Prostate gland (tissue), 2 donors: ENCODE measurements around the gene ANXA4. TPM values are rescaled to one million over a fixed set of nuclear protein-coding genes. Genes with fewer than 3 reads are reported as not detected.

Experiments
- DNase-seq: peaks from one replicate; pipeline ENCODE4 v3.0.0-alpha.2; 2019; ENCODE audit warnings: low spot score
- H3K27ac ChIP-seq, 2 donors: fragments of 200-600 bp; sonication (generic); 2 replicates each; pipeline ENCODE4 v1.5.1; 2017 to 2019
- H3K27me3 ChIP-seq: fragments of 200-600 bp; sonication (generic); replicated peaks from 2 replicates; pipeline ENCODE4 v1.5.1; 2019; ENCODE audit not compliant: insufficient read depth
- H3K36me3 ChIP-seq, 2 donors: fragments of 200-600 bp; sonication (generic); 1 replicate in 1 of 2; 2 replicates in 1 of 2; pipeline versions ENCODE4 v1.5.1 to v1.8.1; 2017 to 2019
- H3K4me1 ChIP-seq: fragments of 200-600 bp; sonication (generic); replicated peaks from 2 replicates; pipeline ENCODE4 v1.5.1; 2019
- H3K4me3 ChIP-seq, 2 donors: fragments of 200-600 bp; sonication (generic); 2 replicates each; pipeline ENCODE4 v1.5.1; 2017 to 2019
- H3K9me3 ChIP-seq: fragments of 200-600 bp; sonication (generic); 2 replicates; pipeline ENCODE4 v1.5.1; 2017
- POLR2A ChIP-seq: fragments of 450-650 bp; IDR thresholded peaks from one replicate; pipeline ENCODE4 v1.6.1; 2016; ENCODE audit warnings: antibody characterized with exemption, mild to moderate bottlenecking
- POLR2AphosphoS5 ChIP-seq: sonication (generic); formaldehyde crosslinking; IDR thresholded peaks from one replicate; pipeline ENCODE4 v1.6.1; 2017; ENCODE audit warnings: antibody characterized with exemption
- WGBS: methylation state at CpG from one replicate; pipeline ENCODE4 v1.1.5; 2018; 5-methylcytosine and 5-hydroxymethylcytosine counted together
- intact Hi-C: fragments of 100-400 bp; cut with DNase I; formaldehyde crosslinking; loops from one replicate; pipeline ENCODE4 v1.14.2; 2022
- total RNA-seq, 2 donors: library from RNA; depleted of rRNA; stranded (reverse); fragments of >200 nt; gene quantifications; one replicate each; pipeline ENCODE4 v1.1.0, GENCODE V29; 2016
- TF ChIP-seq, protein P1 (sequence below), 4 experiments: fragments of 200-600 bp in 2 of 4; fragments of 450-650 bp in 2 of 4; sonication (generic) in 2 of 4; IDR thresholded peaks; 1 replicate in 3 of 4; 2 replicates in 1 of 4; pipeline ENCODE4 v1.5.1; 2016 to 2019; ENCODE audit warnings: antibody characterized with exemption in 4 of 4, mild to moderate bottlenecking in 2 of 4, moderate library complexity in 2 of 4

The ANXA4 gene
- total RNA-seq, 2 donors from 2014 or later: 37.7 to 40.1 TPM

DNA sequence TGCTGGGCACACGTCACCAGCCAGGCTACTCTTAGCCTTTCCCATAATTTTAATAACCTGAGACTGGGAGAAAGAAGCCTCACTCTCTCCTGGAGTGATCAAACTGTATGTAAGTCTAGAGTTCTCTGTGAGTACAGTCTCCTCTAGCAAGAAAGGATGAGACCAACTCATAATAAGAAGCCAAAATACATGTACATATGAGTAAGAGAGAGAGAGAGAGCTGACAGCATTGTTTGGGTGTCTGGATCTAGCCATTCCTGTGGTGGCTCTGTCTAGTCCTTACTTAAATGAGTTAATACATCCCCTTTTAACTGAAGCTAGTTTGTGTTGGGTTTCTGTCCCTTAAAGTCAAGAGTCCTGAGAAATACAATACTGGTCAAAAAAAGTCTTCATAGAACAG lies 26.0 kb upstream of the ANXA4 start:
- no peaks in the 10 kb centered on the region for H3K27me3 ChIP-seq
- no peak overlapping the region for H3K27ac ChIP-seq
- H3K4me3 ChIP-seq: no peak overlapping the region
- 78% methylated on average over 1 of the region's 1 CpG for WGBS
- intact Hi-C loops: loop anchor here (10.0 kb wide), 2 partner anchors 701 to 771 kb away; partner anchors contain the start of gene ANTXR1
- H3K4me1 ChIP-seq: no peaks in the 10 kb centered on the region
- H3K9me3 ChIP-seq: no peaks in the 10 kb centered on the region
- DNase-seq: no peak
- H3K36me3 ChIP-seq: no peaks in the 10 kb centered on the region
- TF ChIP-seq POLR2AphosphoS5 (no peak), POLR2A (no peak)
- TF ChIP-seq, protein P1, sequence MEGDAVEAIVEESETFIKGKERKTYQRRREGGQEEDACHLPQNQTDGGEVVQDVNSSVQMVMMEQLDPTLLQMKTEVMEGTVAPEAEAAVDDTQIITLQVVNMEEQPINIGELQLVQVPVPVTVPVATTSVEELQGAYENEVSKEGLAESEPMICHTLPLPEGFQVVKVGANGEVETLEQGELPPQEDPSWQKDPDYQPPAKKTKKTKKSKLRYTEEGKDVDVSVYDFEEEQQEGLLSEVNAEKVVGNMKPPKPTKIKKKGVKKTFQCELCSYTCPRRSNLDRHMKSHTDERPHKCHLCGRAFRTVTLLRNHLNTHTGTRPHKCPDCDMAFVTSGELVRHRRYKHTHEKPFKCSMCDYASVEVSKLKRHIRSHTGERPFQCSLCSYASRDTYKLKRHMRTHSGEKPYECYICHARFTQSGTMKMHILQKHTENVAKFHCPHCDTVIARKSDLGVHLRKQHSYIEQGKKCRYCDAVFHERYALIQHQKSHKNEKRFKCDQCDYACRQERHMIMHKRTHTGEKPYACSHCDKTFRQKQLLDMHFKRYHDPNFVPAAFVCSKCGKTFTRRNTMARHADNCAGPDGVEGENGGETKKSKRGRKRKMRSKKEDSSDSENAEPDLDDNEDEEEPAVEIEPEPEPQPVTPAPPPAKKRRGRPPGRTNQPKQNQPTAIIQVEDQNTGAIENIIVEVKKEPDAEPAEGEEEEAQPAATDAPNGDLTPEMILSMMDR (IDR thresholded peaks at IDR 0.05): no peak

DNA sequence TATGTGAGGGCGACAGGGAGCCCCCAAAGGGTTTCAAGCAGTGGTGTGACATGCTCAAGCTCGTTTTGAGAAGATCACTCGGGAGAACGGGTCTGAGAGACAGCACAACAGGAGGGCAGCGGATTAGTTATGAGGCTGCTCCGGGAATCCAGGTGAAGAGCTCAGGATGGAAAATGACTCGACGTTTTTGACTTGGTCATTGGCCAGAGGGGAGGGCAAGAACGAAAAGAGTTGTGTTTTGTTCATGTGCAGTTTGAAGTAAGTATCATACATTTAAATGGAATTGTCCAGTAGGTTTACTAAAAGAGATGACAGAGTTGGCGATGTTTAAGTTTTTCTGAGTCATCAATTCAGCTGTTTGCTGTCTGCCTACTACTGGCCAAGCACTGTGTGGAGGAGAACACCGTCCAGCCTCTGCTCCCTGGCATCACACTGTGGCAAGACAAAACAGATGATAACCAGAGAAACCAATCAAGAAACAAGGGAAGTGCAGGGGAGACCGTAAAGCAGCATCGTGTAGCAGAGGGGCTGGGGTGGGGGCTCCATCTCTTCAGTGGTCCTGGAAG lies 25.3 kb upstream of the ANXA4 start:
- Histone ChIP-seq H3K27ac (no peak overlapping the region), H3K36me3 (no peaks in the 10 kb centered on the region), H3K4me1 (no peaks in the 10 kb centered on the region), H3K27me3 (no peaks in the 10 kb centered on the region), H3K9me3 (no peaks in the 10 kb centered on the region), H3K4me3 (no peak overlapping the region)
- WGBS: 58% methylated on average over 13 of the region's 13 CpGs
- no peak for DNase-seq
- no peak for TF ChIP-seq POLR2A
- TF ChIP-seq, protein P1 (IDR thresholded peaks at IDR 0.05): no peak
- no peak for TF ChIP-seq POLR2AphosphoS5
- intact Hi-C loops: loop anchor here (10.0 kb wide), 2 partner anchors 702 to 772 kb away; partner anchors contain the start of gene ANTXR1

DNA sequence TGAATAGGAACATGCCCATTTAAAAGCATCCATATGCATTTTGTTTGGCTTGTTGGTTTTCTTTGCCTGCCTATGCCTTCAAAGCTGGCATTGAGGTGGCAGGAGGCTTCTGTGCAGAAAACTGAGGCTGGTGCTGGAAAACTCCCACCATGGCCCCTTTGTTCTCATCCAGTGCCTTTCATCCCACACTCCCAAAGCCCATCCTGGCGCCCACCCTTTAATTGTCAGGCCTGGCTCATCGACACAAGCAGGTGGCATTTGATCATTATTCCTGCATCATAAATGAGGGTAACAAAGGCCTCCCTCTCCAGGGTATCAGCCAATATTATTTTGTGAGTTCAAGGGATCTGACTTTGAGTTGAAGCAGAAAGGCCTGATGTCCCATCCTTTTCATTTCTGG lies 24.7 kb upstream of the ANXA4 start:
- Histone ChIP-seq H3K4me3 (no peak overlapping the region), H3K36me3 (no peaks in the 10 kb centered on the region), H3K9me3 (no peaks in the 10 kb centered on the region), H3K27me3 (no peaks in the 10 kb centered on the region), H3K27ac (no peak overlapping the region), H3K4me1 (no peaks in the 10 kb centered on the region)
- TF ChIP-seq, protein P1 (IDR thresholded peaks at IDR 0.05): no peak
- TF ChIP-seq POLR2AphosphoS5 (no peak), POLR2A (no peak)
- 97% methylated on average over 2 of the region's 2 CpGs for WGBS
- intact Hi-C loops: loop anchor here (10.0 kb wide), 2 partner anchors 702 to 772 kb away; partner anchors contain the start of gene ANTXR1
- DNase-seq: no peak

DNA sequence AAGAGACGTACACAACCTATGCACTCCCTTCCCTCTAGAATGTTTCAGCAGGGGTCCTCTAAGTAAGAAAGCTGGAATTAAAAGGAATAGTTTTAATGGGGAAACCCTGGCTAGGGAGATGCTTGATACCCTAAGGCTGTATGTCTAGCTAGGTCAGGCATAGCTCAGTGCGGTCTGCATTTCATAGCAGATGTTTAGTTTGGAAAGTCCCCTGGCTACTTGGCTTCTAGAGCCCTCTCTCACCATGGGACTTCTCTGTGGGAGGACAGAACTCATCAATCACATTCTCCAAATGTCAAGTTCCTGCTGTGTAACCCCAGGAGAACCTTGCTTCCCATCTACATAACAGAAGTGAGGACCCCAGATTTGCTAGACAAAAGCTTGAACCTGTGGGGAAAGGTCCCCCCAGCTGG lies 24.1 kb upstream of the ANXA4 start:
- Histone ChIP-seq H3K36me3 (no peaks in the 10 kb centered on the region), H3K4me3 (no peak overlapping the region), H3K9me3 (no peaks in the 10 kb centered on the region), H3K27ac (no peak overlapping the region), H3K4me1 (no peaks in the 10 kb centered on the region), H3K27me3 (no peaks in the 10 kb centered on the region)
- intact Hi-C loops: loop anchor here (10.0 kb wide), 2 partner anchors 703 to 773 kb away; partner anchors contain the start of gene ANTXR1
- DNase-seq: no peak
- 45% methylated on average over 2 of the region's 2 CpGs for WGBS
- TF ChIP-seq POLR2A: no peak
- TF ChIP-seq, protein P1 (IDR thresholded peaks at IDR 0.05): no peak
- no peak for TF ChIP-seq POLR2AphosphoS5
